HL-60 (cell line): ENCODE results near the gene GPATCH11.

Experiments used
- GABPA ChIP-seq: IDR thresholded peaks from 2 replicates; pipeline ENCODE4 v1.6.1; 2012; ENCODE audit warnings: low read depth
- POLR2AphosphoS5 ChIP-seq: IDR thresholded peaks from 2 replicates; pipeline ENCODE4 v1.6.1; 2012; ENCODE audit warnings: low read depth
- TF ChIP-seq, protein P1 (sequence below): IDR thresholded peaks from one replicate; pipeline ENCODE4 v1.5.1; 2011; ENCODE audit warnings: low read length, control low read depth, inconsistent platforms; ENCODE audit not compliant: insufficient read depth
- TF ChIP-seq, protein P2 (sequence below): IDR thresholded peaks from 2 replicates; pipeline ENCODE4 v1.6.1; 2012; ENCODE audit warnings: low read depth; ENCODE audit not compliant: insufficient replicate concordance

GRCh38 chr2:37119157-37119556, 34.8 kb downstream of the GPATCH11 start:
- TF ChIP-seq, protein P1, sequence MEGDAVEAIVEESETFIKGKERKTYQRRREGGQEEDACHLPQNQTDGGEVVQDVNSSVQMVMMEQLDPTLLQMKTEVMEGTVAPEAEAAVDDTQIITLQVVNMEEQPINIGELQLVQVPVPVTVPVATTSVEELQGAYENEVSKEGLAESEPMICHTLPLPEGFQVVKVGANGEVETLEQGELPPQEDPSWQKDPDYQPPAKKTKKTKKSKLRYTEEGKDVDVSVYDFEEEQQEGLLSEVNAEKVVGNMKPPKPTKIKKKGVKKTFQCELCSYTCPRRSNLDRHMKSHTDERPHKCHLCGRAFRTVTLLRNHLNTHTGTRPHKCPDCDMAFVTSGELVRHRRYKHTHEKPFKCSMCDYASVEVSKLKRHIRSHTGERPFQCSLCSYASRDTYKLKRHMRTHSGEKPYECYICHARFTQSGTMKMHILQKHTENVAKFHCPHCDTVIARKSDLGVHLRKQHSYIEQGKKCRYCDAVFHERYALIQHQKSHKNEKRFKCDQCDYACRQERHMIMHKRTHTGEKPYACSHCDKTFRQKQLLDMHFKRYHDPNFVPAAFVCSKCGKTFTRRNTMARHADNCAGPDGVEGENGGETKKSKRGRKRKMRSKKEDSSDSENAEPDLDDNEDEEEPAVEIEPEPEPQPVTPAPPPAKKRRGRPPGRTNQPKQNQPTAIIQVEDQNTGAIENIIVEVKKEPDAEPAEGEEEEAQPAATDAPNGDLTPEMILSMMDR = no peak
- TF ChIP-seq POLR2AphosphoS5 = no peak
- TF ChIP-seq, protein P2, sequence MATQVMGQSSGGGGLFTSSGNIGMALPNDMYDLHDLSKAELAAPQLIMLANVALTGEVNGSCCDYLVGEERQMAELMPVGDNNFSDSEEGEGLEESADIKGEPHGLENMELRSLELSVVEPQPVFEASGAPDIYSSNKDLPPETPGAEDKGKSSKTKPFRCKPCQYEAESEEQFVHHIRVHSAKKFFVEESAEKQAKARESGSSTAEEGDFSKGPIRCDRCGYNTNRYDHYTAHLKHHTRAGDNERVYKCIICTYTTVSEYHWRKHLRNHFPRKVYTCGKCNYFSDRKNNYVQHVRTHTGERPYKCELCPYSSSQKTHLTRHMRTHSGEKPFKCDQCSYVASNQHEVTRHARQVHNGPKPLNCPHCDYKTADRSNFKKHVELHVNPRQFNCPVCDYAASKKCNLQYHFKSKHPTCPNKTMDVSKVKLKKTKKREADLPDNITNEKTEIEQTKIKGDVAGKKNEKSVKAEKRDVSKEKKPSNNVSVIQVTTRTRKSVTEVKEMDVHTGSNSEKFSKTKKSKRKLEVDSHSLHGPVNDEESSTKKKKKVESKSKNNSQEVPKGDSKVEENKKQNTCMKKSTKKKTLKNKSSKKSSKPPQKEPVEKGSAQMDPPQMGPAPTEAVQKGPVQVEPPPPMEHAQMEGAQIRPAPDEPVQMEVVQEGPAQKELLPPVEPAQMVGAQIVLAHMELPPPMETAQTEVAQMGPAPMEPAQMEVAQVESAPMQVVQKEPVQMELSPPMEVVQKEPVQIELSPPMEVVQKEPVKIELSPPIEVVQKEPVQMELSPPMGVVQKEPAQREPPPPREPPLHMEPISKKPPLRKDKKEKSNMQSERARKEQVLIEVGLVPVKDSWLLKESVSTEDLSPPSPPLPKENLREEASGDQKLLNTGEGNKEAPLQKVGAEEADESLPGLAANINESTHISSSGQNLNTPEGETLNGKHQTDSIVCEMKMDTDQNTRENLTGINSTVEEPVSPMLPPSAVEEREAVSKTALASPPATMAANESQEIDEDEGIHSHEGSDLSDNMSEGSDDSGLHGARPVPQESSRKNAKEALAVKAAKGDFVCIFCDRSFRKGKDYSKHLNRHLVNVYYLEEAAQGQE = no peak
- TF ChIP-seq GABPA = no peak
